ENCODE data around the gene CACNA1S.

The CACNA1S gene

GRCh38 chr1:201028461-201028889, 83.8 kb downstream of the CACNA1S start:
- no peak for DNase-seq (ENCODE audit: low read depth)

DNA sequence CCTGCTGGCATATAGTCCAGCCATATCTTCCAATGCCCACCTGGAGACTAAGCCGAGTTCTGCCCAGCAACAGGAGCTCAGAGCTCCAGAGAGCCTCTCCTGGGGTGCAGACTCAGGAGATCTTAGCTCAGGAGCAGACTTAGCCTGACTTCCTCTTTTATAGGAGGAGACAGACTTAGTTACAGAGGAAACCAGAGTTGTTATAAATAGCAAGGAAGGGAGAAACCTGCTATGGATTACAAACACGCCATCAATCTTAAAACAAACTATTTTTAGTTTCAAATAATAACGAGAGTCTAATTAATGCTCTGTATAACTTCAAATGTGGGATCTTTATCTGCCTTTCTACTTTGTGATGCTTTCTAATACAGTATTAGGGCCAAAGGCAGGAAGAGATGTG, 85.4 kb downstream of the CACNA1S start:
- no peak for DNase-seq (ENCODE audit: low read depth)

GRCh38 chr1:201026234-201026633, 86.0 kb downstream of the CACNA1S start:
- DNase-seq (ENCODE audit: low read depth), result peak; percentile 71

GRCh38 chr1:201025571-201026002, 86.6 kb downstream of the CACNA1S start:
- peak; percentile 40 for DNase-seq (ENCODE audit: low read depth)

DNA sequence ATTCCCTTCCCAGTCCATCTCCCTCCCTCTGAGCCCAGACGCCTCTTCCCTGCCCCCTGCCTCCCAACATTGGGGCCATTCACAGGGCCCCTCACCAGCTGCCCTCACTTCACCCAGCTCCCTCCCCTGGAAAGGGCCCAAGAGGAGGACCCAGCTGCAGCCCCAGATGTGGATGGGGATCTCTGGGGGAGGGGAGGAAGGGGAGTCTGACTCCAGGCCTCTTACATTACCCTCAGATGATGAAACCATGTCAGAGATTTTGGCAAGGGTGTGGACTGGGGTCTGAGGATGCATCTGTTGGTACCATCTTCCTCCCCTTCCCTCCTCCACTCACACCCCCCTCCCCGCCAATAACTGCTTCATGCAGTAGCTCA, 87.6 kb downstream of the CACNA1S start:
- DNase-seq (ENCODE audit: low read depth), result no peak

DNA sequence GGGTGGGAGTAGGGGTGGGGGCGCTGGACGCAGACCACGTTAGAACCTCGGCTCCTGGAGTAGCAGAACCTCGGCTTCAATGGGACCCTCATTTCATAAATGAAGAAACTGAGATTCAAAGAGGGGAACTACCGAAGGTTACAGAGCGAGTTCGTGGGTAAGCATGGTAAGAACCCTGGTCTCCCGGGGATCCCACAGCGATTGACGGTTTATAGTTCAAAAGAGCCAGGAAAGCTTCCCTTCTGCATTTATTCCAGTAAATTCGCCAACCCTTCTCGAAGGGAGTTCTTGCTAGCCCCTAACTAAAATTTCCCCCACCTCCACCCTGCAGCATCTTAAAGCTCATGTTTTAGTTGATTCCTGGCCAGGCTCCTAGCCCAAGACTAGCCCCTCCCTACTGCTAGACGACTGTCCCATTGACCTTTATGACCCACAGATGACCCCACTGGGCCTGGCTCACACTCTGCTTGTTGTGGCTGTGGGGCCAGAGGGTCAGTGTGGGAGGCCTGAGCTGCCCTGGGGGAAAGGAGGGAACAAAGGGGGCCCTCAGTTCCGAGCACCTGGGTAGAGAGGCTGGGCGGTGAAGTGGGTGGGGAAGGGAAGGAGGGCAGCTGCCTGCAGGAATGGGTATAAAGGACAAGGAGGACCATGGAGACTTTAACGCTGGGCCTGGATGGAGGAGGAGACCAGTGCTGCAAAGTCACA, 88.2 kb downstream of the CACNA1S start:
- DNase-seq (ENCODE audit: low read depth), result no peak

DNA sequence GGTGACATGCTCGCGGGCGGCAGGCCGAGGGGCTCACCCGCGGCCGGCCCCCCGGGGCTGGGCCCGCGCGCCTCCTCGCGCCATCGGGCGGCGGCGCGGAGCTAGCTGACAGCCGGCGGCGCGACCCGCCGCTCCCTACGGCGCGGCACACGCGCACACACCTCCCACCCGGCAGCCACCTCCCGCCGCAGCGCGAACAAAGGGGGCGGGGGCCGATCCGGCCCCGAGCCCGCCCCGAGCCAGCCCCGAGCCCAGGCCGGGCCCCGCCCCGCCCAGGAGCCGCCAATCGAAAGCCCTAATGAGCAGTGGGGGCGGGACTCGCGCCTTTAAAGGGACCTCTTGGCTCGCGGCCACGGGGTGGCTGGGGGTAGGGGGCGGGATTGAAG, 88.7 kb downstream of the CACNA1S start, which contains the start of gene KIF21B:
Gene KIF21B, minus strand, starts transcription at position 198 of the 386 bp plus-strand sequence. CDS start 331 bp downstream, outside the sequence.
- DNase-seq (ENCODE audit: low read depth), result peak; percentile 22

DNA sequence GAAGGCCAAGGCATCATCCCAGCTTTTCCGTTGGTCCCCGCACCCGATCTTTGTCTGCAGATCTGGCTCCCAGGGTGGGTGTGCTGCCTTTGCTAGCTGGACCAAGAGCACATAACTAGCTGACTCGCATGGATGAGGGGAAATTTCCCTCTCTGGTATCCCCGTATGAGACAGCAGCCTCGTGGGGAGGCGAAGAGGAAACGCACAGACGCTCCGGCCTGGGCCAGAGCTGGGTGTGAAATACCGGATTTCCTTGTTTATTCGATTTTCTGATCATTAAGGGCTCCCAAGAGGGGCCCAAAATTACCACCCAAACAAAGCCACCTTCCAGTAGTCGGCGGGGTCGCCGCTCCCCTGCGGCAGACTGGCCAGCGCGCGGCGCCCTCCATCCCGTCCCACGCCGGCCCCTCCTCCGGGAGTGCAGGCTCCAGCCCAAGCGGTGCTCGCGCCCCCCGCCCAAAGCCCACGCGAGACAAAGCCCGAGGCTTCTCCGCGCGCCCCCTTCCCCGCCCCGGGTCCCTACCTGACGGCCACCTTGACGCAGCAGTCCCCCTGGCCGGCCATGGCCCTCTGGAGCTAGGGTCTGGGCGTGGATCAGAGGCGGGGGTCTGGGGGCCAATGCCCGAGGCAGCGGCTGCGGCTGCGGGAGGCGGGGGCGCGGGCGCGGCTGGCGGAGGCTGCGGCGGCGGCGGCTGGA, 89.3 kb downstream of the CACNA1S start:
- DNase-seq (ENCODE audit: low read depth), result no peak

DNA sequence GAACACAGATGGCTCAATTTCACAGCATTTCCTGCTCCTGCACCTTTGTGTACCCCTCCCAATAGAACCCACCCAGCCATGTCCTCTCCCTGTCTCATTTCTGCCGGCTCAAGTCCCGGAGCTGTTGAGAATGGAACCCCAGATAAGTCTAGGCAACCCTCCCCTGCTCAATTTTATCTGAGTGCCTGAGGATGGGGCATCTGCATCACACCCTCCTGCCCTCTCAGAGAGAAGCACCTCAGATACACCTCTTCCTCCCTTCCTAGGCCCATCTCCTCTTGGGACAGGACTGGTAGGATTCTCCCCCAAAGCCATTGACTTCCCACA, 89.8 kb downstream of the CACNA1S start:
- no peak for DNase-seq (ENCODE audit: low read depth)

GRCh38 chr1:201021630-201022492, 90.4 kb downstream of the CACNA1S start:
- no peak for DNase-seq (ENCODE audit: low read depth)

DNA sequence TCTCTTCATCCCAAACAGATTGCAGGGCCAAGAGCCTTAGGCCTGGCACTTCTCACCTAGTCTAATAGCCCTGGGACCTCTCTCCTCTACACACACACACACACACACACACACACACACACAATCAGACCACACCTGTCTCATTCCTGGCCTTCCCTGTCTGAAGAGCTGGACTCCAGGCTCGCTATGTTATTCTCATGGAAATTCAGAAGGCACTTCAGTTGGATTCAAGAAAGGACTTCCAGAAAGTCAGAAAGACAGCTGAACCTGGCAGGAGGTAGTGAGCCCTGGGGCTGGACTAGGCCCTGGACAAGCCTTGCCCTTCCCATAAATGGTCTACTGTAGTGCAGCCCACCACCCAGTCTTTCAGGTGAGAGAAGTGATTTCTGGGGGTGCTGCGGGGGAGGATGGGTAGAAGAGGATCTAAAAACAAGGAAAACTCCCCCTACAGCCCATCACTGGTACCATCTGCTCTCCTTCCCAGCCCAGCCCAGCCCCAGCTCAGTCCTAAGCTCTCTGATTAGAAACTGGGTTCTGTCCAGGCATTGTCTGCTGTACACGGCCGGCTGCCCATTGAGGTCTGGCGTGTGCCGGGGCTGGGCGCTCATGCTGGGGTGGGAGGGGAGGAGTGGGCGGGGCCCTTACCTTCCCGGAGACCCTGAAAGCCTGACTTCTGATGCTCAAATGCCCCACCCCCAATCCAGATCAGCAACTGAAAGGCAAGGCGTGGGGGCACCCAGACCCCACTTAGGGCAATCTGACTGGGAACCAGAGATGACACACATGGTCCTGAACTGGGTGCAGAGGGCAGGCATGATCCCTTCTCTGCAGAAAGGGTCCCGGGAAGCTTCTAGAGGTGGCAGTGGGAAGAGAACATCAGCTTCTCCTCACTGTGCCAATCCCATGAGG, 91.3 kb downstream of the CACNA1S start:
- DNase-seq (ENCODE audit: low read depth), result no peak

DNA sequence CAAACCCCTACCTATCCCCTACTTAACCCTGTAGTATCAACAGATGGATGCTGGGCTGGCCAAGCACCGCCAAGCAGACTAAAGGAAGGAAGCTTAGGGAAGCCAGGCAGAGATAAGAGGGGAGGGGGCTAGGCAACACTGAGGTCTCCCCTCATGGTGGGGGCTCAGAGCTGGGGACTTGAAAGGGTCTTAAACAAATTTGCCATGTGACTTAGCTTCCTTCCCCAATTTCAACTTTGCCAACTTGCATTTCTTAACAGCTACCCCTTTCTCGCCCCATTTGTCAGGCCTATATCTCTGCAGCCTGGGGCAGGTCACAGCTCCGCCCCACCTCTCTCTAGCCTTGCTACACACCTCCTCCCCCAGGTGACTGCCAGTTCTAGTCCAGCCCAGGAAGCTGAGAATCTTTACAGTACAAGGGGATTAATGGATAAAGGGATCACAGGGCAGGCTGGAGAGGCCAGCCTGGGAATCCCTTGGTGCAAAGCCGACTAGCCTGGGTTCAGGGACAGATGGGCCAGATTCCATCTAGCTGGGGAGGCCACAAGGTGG, 92.1 kb downstream of the CACNA1S start:
- no peak for DNase-seq (ENCODE audit: low read depth)

DNA sequence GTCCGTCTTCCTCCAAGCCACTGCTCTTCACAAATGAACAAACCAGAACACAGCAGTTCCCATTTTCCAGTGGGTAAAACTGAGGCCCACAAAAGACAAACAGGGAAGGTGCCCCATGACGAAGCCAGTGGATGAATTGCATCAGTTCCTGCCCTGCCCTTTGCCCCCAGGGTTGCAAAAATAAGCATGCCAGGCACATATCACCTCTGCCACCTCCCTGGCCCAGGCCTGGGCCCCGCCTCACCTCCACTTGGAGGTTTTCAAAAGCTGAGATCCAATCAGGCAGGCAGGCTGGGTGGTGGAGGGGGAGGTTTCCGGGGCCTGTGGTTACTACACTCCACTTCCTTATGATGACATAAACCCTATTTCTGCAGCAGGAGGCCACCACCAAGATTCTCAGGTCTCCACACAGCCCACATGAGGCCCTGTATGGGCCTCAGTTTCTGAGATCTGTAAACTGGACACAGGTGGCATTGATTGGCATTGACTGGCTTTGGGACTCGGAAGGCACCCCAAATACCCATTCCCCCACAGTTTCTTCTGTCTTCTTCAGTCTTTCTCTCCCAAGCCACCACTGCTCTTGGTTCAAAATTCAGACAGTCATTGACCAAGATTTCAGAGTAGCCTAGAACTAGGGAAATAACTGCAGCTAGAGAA, 92.8 kb downstream of the CACNA1S start:
- DNase-seq (ENCODE audit: low read depth), result peak; percentile 66

- no peak for DNase-seq (ENCODE audit: low read depth)
Observed at GRCh38 chr1:201017828-201018163, 94.4 kb downstream of the CACNA1S start.

DNA sequence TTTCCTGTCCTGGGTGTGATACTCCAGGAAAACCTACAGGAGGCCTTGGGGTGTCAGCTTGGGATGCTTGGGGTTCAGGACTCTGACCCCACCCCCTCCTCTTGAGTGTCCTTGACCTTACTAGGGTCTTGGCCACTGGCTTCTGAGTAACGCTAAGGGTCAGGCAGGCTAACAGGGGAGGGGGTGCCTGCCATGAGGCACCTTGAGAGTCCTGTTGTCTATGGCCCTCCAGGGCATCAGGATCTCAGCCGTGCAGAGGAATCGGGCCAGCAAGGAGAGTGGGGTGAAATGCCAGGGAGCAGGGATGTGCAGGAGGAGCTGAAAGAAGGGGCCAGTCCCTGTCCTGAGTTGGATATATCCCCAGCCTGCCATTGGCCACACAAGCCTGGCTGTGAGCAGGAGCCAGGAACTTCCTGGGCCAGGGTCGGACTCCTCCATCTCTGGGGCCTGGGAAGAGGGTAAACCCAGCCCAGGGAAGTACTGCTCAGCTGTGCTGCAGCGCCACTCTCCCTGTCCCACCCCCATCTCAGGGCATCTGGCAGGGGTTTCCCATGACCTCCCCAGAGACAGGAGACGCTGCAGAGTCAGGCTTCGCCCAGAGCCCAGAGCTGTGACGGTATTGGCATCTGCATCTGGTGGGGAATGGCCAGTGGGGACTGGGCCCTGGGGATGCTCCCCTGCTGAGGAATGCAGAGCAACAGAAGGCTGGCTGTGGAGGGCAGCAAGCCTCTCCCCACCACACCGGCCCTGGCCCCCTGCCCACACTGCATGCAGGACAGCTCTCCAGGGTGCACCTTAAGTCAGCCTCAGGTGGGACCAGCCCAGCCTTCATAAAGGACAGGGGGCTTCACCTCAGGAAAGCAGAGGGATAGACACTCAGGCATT, 95.0 kb downstream of the CACNA1S start:
- DNase-seq (ENCODE audit: low read depth), result no peak

GRCh38 chr1:201016211-201016651, 96.0 kb downstream of the CACNA1S start:
- DNase-seq (ENCODE audit: low read depth), result peak; percentile 30

GRCh38 chr1:201015551-201016091, 96.6 kb downstream of the CACNA1S start:
- peak; percentile 39 for DNase-seq (ENCODE audit: low read depth)

DNA sequence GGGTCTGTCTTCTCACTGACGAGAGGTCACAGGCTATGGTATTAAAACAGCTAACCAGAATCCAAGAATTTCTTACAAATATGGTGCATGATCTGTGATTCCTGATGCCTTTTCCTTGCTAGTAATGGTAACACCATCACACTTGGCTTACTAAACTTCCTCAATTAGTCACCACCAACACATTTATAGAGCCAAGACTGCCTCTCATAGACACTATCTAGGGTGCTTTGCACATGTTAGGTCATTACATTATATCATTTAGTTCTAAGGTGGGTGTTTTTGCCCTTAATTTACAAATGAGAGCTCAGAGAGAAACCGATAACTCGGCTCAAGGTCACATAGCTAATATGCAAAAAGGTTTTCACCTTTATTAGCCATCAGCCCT, 97.4 kb downstream of the CACNA1S start:
- no peak for DNase-seq (ENCODE audit: low read depth)

GRCh38 chr1:201013991-201014815, 98.0 kb downstream of the CACNA1S start:
- DNase-seq (ENCODE audit: low read depth), result no peak
